ENCODE measurements around the gene MRPL55.

The MRPL55 gene

GRCh38 chr1:228109073-228109961 lies at the start of gene MRPL55:
TSS of gene MRPL55 (minus strand) at chr1:228109299. CDS start at chr1:228108260, 1,039 bp downstream.
- peak; percentile 98 for DNase-seq

GRCh38 chr1:228158151-228159007 lies 49.3 kb upstream of the MRPL55 start:
- DNase-seq, result no peak

- DNase-seq, result no peak
Observed at GRCh38 chr1:228157729-228158126, 48.6 kb upstream of the MRPL55 start.

- DNase-seq, result no peak
Observed at GRCh38 chr1:228156941-228157728, 48.0 kb upstream of the MRPL55 start.

GRCh38 chr1:228156515-228156881 lies 47.4 kb upstream of the MRPL55 start:
- DNase-seq, result no peak

- peak; percentile 45 for DNase-seq
Observed at GRCh38 chr1:228155596-228156514, 46.8 kb upstream of the MRPL55 start.

- peak; percentile 96 for DNase-seq
Observed at GRCh38 chr1:228154670-228155571, 45.8 kb upstream of the MRPL55 start.

- DNase-seq, result no peak
Observed at GRCh38 chr1:228154021-228154669, 45.0 kb upstream of the MRPL55 start.

- no peak for DNase-seq
Observed at GRCh38 chr1:228152918-228153258, 43.8 kb upstream of the MRPL55 start.

GRCh38 chr1:228152097-228152917 lies 43.2 kb upstream of the MRPL55 start:
- DNase-seq, result no peak

GRCh38 chr1:228151180-228151925 lies 42.3 kb upstream of the MRPL55 start:
- no peak for DNase-seq

- DNase-seq, result no peak
Observed at GRCh38 chr1:228150461-228151179, 41.5 kb upstream of the MRPL55 start.

- DNase-seq, result peak; percentile 40
Observed at GRCh38 chr1:228150120-228150460, 41.0 kb upstream of the MRPL55 start.

GRCh38 chr1:228149406-228150119 lies 40.5 kb upstream of the MRPL55 start, which contains the start of gene GJC2:
TSS of gene GJC2 (plus strand) at chr1:228149930. CDS start at chr1:228157759, 7,829 bp downstream.
- peak; percentile 66 for DNase-seq

GRCh38 chr1:228148935-228149405 lies 39.9 kb upstream of the MRPL55 start:
- peak; percentile 26 for DNase-seq

- DNase-seq, result no peak
Observed at GRCh38 chr1:228148196-228148861, 39.2 kb upstream of the MRPL55 start.

Data from NCI-H69 (cell line).